ENCODE measurements around the gene KIAA1328.

GRCh38 chr18:37243741-37244140 lies 414.8 kb downstream of the KIAA1328 start:
- no peak for TF ChIP-seq POLR2A (IDR thresholded peaks at IDR 0.05)
- no peak for TF ChIP-seq CTCF (IDR thresholded peaks at IDR 0.05)
- no peak for TF ChIP-seq POLR2AphosphoS5 (IDR thresholded peaks at IDR 0.05; ENCODE audit: insufficient read depth in 1 of 2, low read depth in 1 of 2)

All from vagina (tissue), 2 donors.